Caco-2 (cell line): ENCODE results near the gene DR1. TPM values are rescaled to one million over a fixed set of nuclear protein-coding genes. Genes with fewer than 3 reads are reported as not detected.

Experiments
- BruUV-seq: library from RNA; stranded (reverse); fragments of 400-500 nt; replicated peaks from 2 replicates; lab custom pipeline; 2021; lab: Mats Ljungman, UMichigan
- CTCF ChIA-PET: fragments of 300-600 bp; sonication (Branson Sonifier 250); formaldehyde crosslinking; loops from one replicate; lab custom pipeline; 2022; ENCODE audit warnings: antibody characterized with exemption; lab: Charles Lee
- POLR2A ChIA-PET: fragments of 300-600 bp; sonication (Branson Sonifier 250); formaldehyde crosslinking; loops from one replicate; lab custom pipeline; 2022; ENCODE audit warnings: antibody characterized with exemption; lab: Charles Lee
- DNase-seq, 2 experiments: peaks; one replicate each; pipeline versions ENCODE4 v3.0.0 to v3.0.0-alpha.2; 2020 to 2022
- H3K27me3 ChIP-seq: replicated peaks from 2 replicates; pipeline ENCODE4 v1.6.0; 2011; ENCODE audit warnings: low read length; ENCODE audit not compliant: control insufficient read depth, insufficient read depth
- H3K36me3 ChIP-seq: 2 replicates; pipeline ENCODE4 v1.5.1; 2011; ENCODE audit warnings: low read length; ENCODE audit not compliant: control insufficient read depth, insufficient read depth
- H3K4me1 ChIP-seq: fragments of 250-450 bp; sonication (Bioruptor Pico); 2 replicates; pipeline ENCODE4 v1.5.1; 2020; ENCODE audit warnings: mild to moderate bottlenecking
- H3K4me3 ChIP-seq: 2 replicates; pipeline ENCODE4 v1.5.1; 2011; ENCODE audit warnings: low read depth, mild to moderate bottlenecking, control low read depth, low read length
- H3K9me3 ChIP-seq: fragments of 250-450 bp; sonication (Bioruptor Pico); 2 replicates; pipeline ENCODE4 v1.5.1; 2020; ENCODE audit warnings: mild to moderate bottlenecking, moderate library complexity
- H3K27ac Mint-ChIP-seq: one replicate; pipeline ENCODE4 v1.8.0; 2022; ENCODE audit warnings: mixed read lengths; ENCODE audit not compliant: unreplicated experiment
- H3K27me3 Mint-ChIP-seq: one replicate; pipeline ENCODE4 v1.8.0; 2022; ENCODE audit warnings: mixed read lengths; ENCODE audit not compliant: insufficient read depth, unreplicated experiment
- H3K36me3 Mint-ChIP-seq: one replicate; pipeline ENCODE4 v1.8.0; 2022; ENCODE audit warnings: mild to moderate bottlenecking, mixed read lengths; ENCODE audit not compliant: insufficient read depth, unreplicated experiment
- H3K4me1 Mint-ChIP-seq: one replicate; pipeline ENCODE4 v1.8.0; 2022; ENCODE audit warnings: low read depth, mixed read lengths; ENCODE audit not compliant: unreplicated experiment
- H3K4me3 Mint-ChIP-seq: one replicate; pipeline ENCODE4 v1.8.0; 2022; ENCODE audit warnings: mild to moderate bottlenecking, moderate library complexity, mixed read lengths; ENCODE audit not compliant: unreplicated experiment
- H3K9me3 Mint-ChIP-seq: one replicate; pipeline ENCODE4 v1.8.0; 2022; ENCODE audit warnings: mixed read lengths; ENCODE audit not compliant: unreplicated experiment
- CTCF ChIP-seq, 2 experiments: fragments of 200-600 bp in 1 of 2; IDR thresholded peaks; 1 replicate in 1 of 2; 2 replicates in 1 of 2; pipeline versions ENCODE4 v1.5.1 to v1.8.0; 2011 to 2022; ENCODE audit warnings: antibody characterized with exemption in 1 of 2, control low read depth in 1 of 2, inconsistent platforms in 1 of 2, low read depth in 1 of 2, low read length in 1 of 2, mild to moderate bottlenecking in 1 of 2, moderate library complexity in 1 of 2; ENCODE audit not compliant: insufficient read depth in 1 of 2, severe bottlenecking in 1 of 2, unreplicated experiment in 1 of 2
- intact Hi-C: fragments of 100-400 bp; cut with micrococcal nuclease; formaldehyde crosslinking; loops from one replicate; pipeline ENCODE4 v1.10.0; 2022; ENCODE audit not compliant: unreplicated experiment
- total RNA-seq: library from RNA; stranded (reverse); gene quantifications from 2 replicates; pipeline ENCODE4 v1.2.3, GENCODE V29; 2022

DR1 gene
- total RNA-seq, 1 experiment from 2014 or later = 30.5 TPM

- Histone ChIP-seq H3K4me1 (no peaks in the 10 kb centered on the region), H3K27me3 (no peaks in the 10 kb centered on the region), H3K4me3 (no peak overlapping the region), H3K9me3 (no peaks in the 10 kb centered on the region), H3K36me3 (no peaks in the 10 kb centered on the region)
- TF ChIP-seq CTCF (IDR thresholded peaks at IDR 0.05; ENCODE audit: insufficient read depth in 1 of 2, low read depth in 1 of 2, low read length in 1 of 2, severe bottlenecking in 1 of 2, unreplicated experiment in 1 of 2) = no peak
- ChIA-PET CTCF (no interaction called here), POLR2A (no interaction called here)
- no peaks in the 10 kb centered on the region for H3K36me3 Mint-ChIP-seq
- H3K27ac Mint-ChIP-seq = no peak overlapping the region
- no peaks in the 10 kb centered on the region for H3K4me1 Mint-ChIP-seq
- intact Hi-C loops = no loop called here
- no peak overlapping the region for H3K4me3 Mint-ChIP-seq
- H3K27me3 Mint-ChIP-seq = no peaks in the 10 kb centered on the region
- no peaks in the 10 kb centered on the region for H3K9me3 Mint-ChIP-seq
- no peak for DNase-seq
- BruUV-seq = no TSS peak
Measured at GRCh38 chr1:93330617-93331016, 15.1 kb upstream of the DR1 start.

GRCh38 chr1:93331412-93331811, 14.3 kb upstream of the DR1 start:
- ChIA-PET CTCF (no interaction called here), POLR2A (interaction anchor here (0.5 kb wide), 1 partner anchor 13 kb away, joined by 3 read pairs; no protein-coding TSS in a partner anchor)
- no TSS peak for BruUV-seq
- no peak for DNase-seq
- H3K4me1 ChIP-seq = no peaks in the 10 kb centered on the region
- Mint-ChIP-seq H3K27me3 (no peaks in the 10 kb centered on the region), H3K4me1 (no peaks in the 10 kb centered on the region), H3K4me3 (no peak overlapping the region), H3K27ac (no peak overlapping the region), H3K9me3 (no peaks in the 10 kb centered on the region), H3K36me3 (no peaks in the 10 kb centered on the region)
- H3K9me3 ChIP-seq = no peaks in the 10 kb centered on the region
- no peak for TF ChIP-seq CTCF (IDR thresholded peaks at IDR 0.05; ENCODE audit: insufficient read depth in 1 of 2, low read depth in 1 of 2, low read length in 1 of 2, severe bottlenecking in 1 of 2, unreplicated experiment in 1 of 2)
- no peak overlapping the region for H3K4me3 ChIP-seq
- no peaks in the 10 kb centered on the region for H3K27me3 ChIP-seq
- intact Hi-C loops = no loop called here
- H3K36me3 ChIP-seq = no peaks in the 10 kb centered on the region

DNA sequence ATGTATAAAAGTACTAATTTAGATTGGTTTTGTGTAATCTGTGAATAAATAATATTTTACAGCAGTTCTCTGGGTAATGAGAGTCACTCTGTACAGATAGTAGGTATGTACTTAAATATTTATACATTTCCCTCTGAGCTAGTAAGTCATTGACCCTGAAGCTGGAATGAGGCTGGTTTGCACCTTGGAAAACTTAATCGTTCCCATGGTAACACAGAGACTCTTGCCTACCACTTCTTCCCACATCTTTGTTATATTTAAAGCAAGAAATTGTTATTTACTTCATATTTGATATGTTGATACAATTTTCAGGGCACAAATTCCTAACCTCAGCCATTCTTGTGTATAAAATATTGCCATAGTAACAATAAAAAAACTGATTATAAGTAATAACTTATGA, 13.3 kb upstream of the DR1 start:
- H3K36me3 Mint-ChIP-seq = no peaks in the 10 kb centered on the region
- POLR2A ChIA-PET = no interaction called here
- no peaks in the 10 kb centered on the region for H3K9me3 Mint-ChIP-seq
- no peaks in the 10 kb centered on the region for H3K4me1 ChIP-seq
- BruUV-seq = no TSS peak
- no peak overlapping the region for H3K4me3 ChIP-seq
- no peak overlapping the region for H3K27ac Mint-ChIP-seq
- no peaks in the 10 kb centered on the region for H3K36me3 ChIP-seq
- H3K4me1 Mint-ChIP-seq = no peaks in the 10 kb centered on the region
- H3K27me3 Mint-ChIP-seq = no peaks in the 10 kb centered on the region
- intact Hi-C loops = no loop called here
- H3K27me3 ChIP-seq = no peaks in the 10 kb centered on the region
- no peak overlapping the region for H3K4me3 Mint-ChIP-seq
- CTCF ChIA-PET = no interaction called here
- H3K9me3 ChIP-seq = no peaks in the 10 kb centered on the region
- no peak for TF ChIP-seq CTCF (IDR thresholded peaks at IDR 0.05; ENCODE audit: insufficient read depth in 1 of 2, low read depth in 1 of 2, low read length in 1 of 2, severe bottlenecking in 1 of 2, unreplicated experiment in 1 of 2)
- no peak for DNase-seq
